Endodermal cell (in vitro differentiated cells): ENCODE measurements around the gene EMC9. TPM values are rescaled to one million over a fixed set of nuclear protein-coding genes. Genes with fewer than 3 reads are reported as not detected.

Source experiments
- DNase-seq: peaks from one replicate; pipeline ENCODE4 v3.0.0-alpha.2; 2017
- H3K27ac ChIP-seq: 2 replicates; pipeline ENCODE4 v1.5.1; 2013; ENCODE audit warnings: mild to moderate bottlenecking, low read depth, low read length, moderate library complexity
- H3K27me3 ChIP-seq: 2 replicates; pipeline ENCODE4 v1.6.1; 2013; ENCODE audit warnings: mild to moderate bottlenecking, low read length, moderate library complexity; ENCODE audit not compliant: insufficient read depth, control insufficient read depth, poor library complexity, severe bottlenecking
- H3K36me3 ChIP-seq: 2 replicates; pipeline ENCODE4 v1.7.0; 2013; ENCODE audit warnings: mild to moderate bottlenecking, low read length, moderate library complexity; ENCODE audit not compliant: control insufficient read depth, insufficient read depth
- H3K4me1 ChIP-seq: one replicate; pipeline ENCODE4 v1.7.0; 2013; ENCODE audit warnings: low read length; ENCODE audit not compliant: control insufficient read depth, insufficient read depth
- H3K4me3 ChIP-seq: 2 replicates; pipeline ENCODE4 v1.5.1; 2013; ENCODE audit warnings: mild to moderate bottlenecking, low read length, moderate library complexity
- H3K9ac ChIP-seq: 2 replicates; pipeline ENCODE4 v1.6.1; 2013; ENCODE audit warnings: mild to moderate bottlenecking, low read length, moderate library complexity; ENCODE audit not compliant: poor library complexity, severe bottlenecking; ENCODE audit errors: extremely low read depth
- H3K9me3 ChIP-seq: 2 replicates; pipeline ENCODE4 v1.6.1; 2013; ENCODE audit warnings: mild to moderate bottlenecking, low read length, moderate library complexity; ENCODE audit not compliant: control insufficient read depth
- H3K27ac Mint-ChIP-seq: 2 replicates; pipeline ENCODE4 v1.8.0; 2020; ENCODE audit warnings: mixed read lengths
- H3K27me3 Mint-ChIP-seq: 2 replicates; pipeline ENCODE4 v1.8.0; 2021; ENCODE audit warnings: mild to moderate bottlenecking, mixed read lengths; ENCODE audit not compliant: insufficient read depth
- H3K36me3 Mint-ChIP-seq: 2 replicates; pipeline ENCODE4 v1.8.0; 2020; ENCODE audit warnings: low read depth, mixed read lengths
- H3K4me1 Mint-ChIP-seq: 2 replicates; pipeline ENCODE4 v1.8.0; 2020; ENCODE audit warnings: mixed read lengths
- H3K4me3 Mint-ChIP-seq: 2 replicates; pipeline ENCODE4 v1.8.0; 2020; ENCODE audit warnings: mild to moderate bottlenecking, moderate library complexity, mixed read lengths
- H3K9me3 Mint-ChIP-seq: 2 replicates; pipeline ENCODE4 v1.8.0; 2020; ENCODE audit warnings: mild to moderate bottlenecking, mixed read lengths
- WGBS, 2 experiments: methylation state at CpG; one replicate each; pipeline versions ENCODE4 v1.1.5 to v1.1.7; 2013; ENCODE audit warnings: missing lambda C conversion rate in 2 of 2, mixed read lengths in 1 of 2; ENCODE audit not compliant: insufficient coverage in 1 of 2, insufficient read length in 1 of 2; 5-methylcytosine and 5-hydroxymethylcytosine counted together
- total RNA-seq, 2 donors: library from RNA; stranded (reverse); fragmentation: NEBNext Ultra II Directional in 1 of 2; extraction: Animal tissue kit (Norgen Biotek cat#: 25700) in 1 of 2; gene quantifications; 2 replicates in 1 of 2; 3 replicates in 1 of 2; pipeline ENCODE4 v1.2.1, GENCODE V29; 2021
- TF ChIP-seq, protein P1 (sequence below): fragments of 200-600 bp; sonication (generic); conservative IDR thresholded peaks from 2 replicates; pipeline ENCODE4 v1.5.0; 2021; ENCODE audit warnings: antibody characterized with exemption, mild to moderate bottlenecking

The EMC9 gene
- total RNA-seq, 2 donors from 2014 or later = 34.0 to 39.5 TPM

GRCh38 chr14:24119691-24120090, 21.7 kb downstream of the EMC9 start:
- Mint-ChIP-seq H3K36me3 (peaks cover 55% of the 10 kb centered on the region), H3K27ac (no peak overlapping the region), H3K4me3 (no peak overlapping the region), H3K27me3 (no peaks in the 10 kb centered on the region), H3K9me3 (no peaks in the 10 kb centered on the region), H3K4me1 (peaks cover 19% of the 10 kb centered on the region)
- Histone ChIP-seq H3K4me3 (no peak overlapping the region), H3K27ac (no peak overlapping the region), H3K36me3 (peaks cover 66% of the 10 kb centered on the region), H3K9me3 (no peaks in the 10 kb centered on the region), H3K9ac (no peak overlapping the region), H3K27me3 (no peaks in the 10 kb centered on the region), H3K4me1 (no peaks in the 10 kb centered on the region)
- TF ChIP-seq, protein P1, sequence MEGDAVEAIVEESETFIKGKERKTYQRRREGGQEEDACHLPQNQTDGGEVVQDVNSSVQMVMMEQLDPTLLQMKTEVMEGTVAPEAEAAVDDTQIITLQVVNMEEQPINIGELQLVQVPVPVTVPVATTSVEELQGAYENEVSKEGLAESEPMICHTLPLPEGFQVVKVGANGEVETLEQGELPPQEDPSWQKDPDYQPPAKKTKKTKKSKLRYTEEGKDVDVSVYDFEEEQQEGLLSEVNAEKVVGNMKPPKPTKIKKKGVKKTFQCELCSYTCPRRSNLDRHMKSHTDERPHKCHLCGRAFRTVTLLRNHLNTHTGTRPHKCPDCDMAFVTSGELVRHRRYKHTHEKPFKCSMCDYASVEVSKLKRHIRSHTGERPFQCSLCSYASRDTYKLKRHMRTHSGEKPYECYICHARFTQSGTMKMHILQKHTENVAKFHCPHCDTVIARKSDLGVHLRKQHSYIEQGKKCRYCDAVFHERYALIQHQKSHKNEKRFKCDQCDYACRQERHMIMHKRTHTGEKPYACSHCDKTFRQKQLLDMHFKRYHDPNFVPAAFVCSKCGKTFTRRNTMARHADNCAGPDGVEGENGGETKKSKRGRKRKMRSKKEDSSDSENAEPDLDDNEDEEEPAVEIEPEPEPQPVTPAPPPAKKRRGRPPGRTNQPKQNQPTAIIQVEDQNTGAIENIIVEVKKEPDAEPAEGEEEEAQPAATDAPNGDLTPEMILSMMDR = no peak
- 96 to 100% methylated on average over 3 to 6 of the region's 6 CpGs for WGBS, 2 experiments
- DNase-seq = no peak

GRCh38 chr14:24117179-24117578, 24.2 kb downstream of the EMC9 start:
- Mint-ChIP-seq H3K27ac (no peak overlapping the region), H3K4me3 (no peak overlapping the region), H3K27me3 (no peaks in the 10 kb centered on the region), H3K4me1 (peaks cover 15% of the 10 kb centered on the region), H3K36me3 (peaks cover 42% of the 10 kb centered on the region), H3K9me3 (no peaks in the 10 kb centered on the region)
- H3K27ac ChIP-seq = no peak overlapping the region
- no peaks in the 10 kb centered on the region for H3K4me1 ChIP-seq
- H3K4me3 ChIP-seq = no peak overlapping the region
- DNase-seq = no peak
- no peak overlapping the region for H3K9ac ChIP-seq
- 90 to 97% methylated on average over 4 to 6 of the region's 6 CpGs for WGBS, 2 experiments
- TF ChIP-seq, protein P1 = no peak
- no peaks in the 10 kb centered on the region for H3K27me3 ChIP-seq
- no peaks in the 10 kb centered on the region for H3K9me3 ChIP-seq
- peaks cover 47% of the 10 kb centered on the region for H3K36me3 ChIP-seq

DNA sequence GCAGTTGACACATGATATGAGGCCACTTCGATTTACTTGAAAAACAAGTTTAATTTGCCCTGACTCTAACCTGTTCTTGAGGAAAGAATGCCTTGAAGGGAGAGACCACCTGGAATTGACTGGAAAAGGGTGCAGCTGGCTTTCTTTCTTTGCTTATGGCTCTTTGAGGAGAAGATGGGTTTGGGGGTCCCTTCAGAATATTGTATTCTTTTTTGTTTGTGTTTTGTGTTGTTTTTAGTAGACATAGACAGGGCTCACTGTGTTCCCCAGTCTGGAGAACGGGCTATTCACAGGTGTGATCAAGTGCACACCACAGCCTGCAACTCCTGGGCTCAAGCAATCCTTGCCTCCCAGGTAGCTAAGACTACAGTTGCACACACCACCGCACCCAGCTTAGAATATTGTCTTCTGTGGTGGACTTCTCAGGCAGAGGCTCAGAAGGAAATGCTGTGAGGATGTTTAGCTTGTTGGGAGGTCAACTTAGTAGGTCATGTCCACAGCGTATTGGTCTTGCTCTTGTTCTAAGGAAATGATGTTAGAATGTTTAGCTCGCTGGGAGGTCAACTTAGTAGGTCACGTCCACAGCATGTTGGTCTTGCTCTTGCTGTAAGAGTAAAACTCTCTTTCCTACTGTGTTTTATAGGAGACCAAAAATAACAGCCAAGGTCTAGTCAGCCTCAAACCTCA, 25.1 kb downstream of the EMC9 start:
- H3K4me1 ChIP-seq = no peaks in the 10 kb centered on the region
- Mint-ChIP-seq H3K27ac (no peak overlapping the region), H3K4me3 (peak overlapping the region; percentile 87), H3K4me1 (peaks cover 15% of the 10 kb centered on the region), H3K9me3 (no peaks in the 10 kb centered on the region), H3K27me3 (no peaks in the 10 kb centered on the region), H3K36me3 (peaks cover 37% of the 10 kb centered on the region)
- no peaks in the 10 kb centered on the region for H3K9me3 ChIP-seq
- no peak overlapping the region for H3K9ac ChIP-seq
- no peak overlapping the region for H3K27ac ChIP-seq
- no peaks in the 10 kb centered on the region for H3K27me3 ChIP-seq
- no peak for DNase-seq
- WGBS, 2 experiments = 91 to 98% methylated on average over 4 to 6 of the region's 6 CpGs
- H3K36me3 ChIP-seq = peaks cover 41% of the 10 kb centered on the region
- TF ChIP-seq, protein P1 = no peak
- peak overlapping the region; percentile 94 for H3K4me3 ChIP-seq
